ENCODE data around the gene ARHGEF16. TPM values are rescaled to one million over a fixed set of nuclear protein-coding genes. Genes with fewer than 3 reads are reported as not detected.

ARHGEF16 gene
- polyA plus RNA-seq (ENCODE audit: insufficient read length in 4 of 4), result 10 to 100 TPM in 3 of 4 donors, under 1 TPM in 1; 0.53 to 23.1 (median 15.4) TPM

DNA sequence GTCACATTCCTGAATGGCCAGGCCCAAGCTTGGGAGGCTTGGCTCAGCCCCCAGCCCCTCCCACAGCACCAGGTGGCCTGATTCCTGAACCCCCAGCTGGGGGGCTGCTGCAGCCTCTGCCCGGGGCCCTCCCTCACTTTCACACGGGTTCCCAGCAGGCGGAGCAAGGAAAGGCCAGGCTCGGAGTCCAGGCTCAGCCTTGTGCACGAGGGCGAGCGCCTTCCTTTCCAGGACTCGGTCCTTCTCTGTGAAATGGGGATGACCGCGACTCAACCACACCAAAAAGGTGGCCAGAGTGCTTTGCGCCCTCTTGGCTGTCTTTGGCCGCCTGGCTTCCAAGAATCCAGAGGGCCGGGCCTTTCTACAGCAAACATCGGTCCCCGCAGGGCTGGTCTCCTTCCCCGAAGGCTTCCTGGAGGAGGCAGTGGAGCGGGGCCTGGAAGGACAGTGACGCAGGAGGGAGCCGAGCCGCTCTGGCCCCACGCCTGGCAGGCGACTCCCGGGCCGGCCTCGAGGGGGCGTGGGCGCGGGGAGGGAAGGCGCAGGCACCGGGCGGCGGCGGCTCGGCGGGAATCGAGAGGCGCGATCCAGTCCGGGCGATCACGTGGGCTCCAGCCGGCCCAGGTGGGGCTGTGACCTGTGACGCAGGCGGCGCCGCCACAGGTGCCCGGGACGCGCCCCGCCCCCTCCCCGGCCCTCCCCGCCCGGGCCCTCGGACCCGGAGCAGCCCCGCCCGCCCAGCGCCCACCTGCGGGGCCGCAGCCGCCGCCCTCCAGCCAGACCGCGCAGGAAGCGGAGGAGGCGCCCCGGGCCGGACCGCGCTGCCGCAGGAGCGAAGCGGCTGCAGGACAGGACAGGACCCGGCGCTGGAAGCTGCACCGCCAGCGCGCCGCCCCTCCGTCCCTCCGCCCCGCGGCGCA lies at the start of gene ARHGEF16:
Gene ARHGEF16 (plus strand): TSS at position 775 of the 920 bp plus-strand sequence. CDS start 8,420 bp downstream, outside the sequence.
- DNase-seq (ENCODE audit: low read depth in 4 of 4, low spot score in 3 of 4), result no peak

DNA sequence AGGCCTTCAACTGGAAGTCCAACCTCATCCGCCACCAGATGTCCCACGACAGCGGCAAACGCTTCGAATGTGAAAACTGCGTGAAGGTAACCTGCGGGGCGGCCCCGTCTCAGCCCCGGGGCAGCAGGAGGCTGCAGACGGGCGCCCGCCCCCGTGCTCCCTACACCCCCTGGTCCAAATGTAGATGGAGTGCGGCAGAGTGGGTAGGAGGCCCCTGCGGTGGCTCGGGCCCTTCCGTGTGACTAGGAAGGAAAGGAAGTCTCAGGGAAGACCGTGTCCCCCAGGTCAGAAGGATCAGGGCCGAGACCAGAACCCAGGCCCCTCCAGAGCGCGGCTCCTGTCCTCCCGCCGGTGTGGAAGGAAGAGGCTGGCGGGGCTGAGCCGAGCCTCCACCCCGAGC lies 49.7 kb upstream of the ARHGEF16 start:
- DNase-seq (ENCODE audit: low read depth in 4 of 4, low spot score in 3 of 4), result no peak

DNA sequence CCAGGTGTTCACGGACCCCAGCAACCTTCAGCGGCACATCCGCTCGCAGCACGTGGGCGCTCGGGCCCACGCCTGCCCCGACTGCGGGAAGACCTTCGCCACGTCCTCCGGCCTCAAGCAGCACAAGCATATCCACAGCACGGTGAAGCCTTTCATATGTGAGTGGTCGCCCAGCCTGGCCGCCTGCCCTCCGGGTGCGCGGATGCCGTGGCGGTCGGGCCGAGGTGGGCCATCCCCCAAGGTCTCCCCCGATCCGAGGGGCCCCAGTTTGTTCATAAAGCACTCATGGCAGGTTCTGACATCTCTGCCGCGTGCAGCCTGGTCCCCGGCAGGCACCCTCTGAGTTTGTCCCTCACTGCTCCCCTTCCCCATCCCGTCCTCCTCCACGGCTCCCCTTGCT lies 49.0 kb upstream of the ARHGEF16 start:
- DNase-seq (ENCODE audit: low read depth in 4 of 4, low spot score in 3 of 4), result no peak

DNA sequence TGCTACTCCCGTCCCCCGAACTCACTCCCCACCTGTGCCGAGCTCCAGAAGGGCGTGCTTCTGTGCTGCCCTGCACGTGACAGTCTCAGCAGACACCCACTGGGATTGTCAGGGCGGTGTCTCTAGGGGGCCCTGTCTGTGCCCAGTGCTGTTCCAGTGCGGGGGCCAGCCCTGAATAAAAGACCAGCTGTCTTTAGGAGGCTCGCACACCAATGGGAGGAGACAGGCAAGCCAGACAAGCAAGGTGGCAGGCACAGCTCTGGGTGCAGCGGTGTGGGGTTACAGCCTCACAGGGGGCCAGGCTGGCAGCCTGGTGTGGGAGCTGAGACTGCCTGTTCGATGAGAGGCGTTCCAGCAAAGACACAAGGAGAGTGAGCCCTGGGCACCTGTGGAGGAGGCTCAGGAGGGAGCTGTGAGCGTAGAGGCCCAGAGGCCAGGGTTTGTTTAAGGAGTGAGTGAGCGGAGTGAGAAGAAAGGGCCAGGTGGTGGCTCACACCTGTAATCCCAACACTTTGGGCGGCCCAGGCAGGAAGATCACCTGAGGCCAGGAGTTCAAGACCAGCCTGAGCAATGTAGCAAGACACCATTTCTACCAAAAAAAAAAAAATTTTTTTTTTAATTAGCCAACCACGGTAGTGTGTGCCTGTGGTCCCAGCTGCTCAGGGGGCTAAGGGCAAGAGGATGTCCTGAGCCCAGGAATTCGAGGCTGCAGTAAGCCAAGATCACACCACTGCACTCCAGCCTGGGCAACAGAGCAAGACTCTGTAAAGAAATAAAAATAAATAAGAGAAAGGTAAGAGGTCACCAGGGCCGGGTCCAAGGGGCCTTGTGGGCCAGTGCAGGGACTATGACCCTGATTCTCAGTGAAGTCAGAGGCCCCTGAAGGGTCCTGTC lies 48.2 kb upstream of the ARHGEF16 start:
- no peak for DNase-seq (ENCODE audit: low read depth in 4 of 4, low spot score in 3 of 4)

GRCh38 chr1:3407021-3407420 lies 47.4 kb upstream of the ARHGEF16 start:
- DNase-seq (ENCODE audit: low read depth in 4 of 4, low spot score in 3 of 4), result no peak

DNA sequence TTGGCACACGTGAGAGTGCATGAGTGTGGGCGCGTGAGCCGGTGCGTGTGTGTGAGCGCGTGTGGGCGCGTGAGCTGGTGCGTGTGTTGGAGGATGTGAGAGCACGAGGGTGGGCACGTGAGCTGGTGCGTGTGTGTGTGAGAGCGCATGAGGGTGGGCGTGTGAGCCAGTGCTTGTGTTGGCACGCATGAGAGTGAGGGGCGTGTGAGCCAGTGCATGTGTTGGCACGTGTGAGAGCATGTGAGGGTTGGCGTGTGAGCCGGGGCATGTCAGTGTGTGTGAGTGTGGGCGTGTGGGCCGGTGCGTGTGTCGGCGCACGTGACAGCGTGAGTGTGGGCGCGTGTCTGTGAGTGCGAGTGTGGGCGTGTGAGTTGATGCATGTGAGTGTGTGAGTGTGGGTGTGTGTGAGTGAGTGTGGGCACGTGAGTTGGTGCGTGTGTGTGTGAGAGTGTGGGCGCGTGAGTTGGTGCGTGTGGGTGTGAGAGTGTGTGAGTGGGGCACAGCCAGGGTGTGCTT lies 45.7 kb upstream of the ARHGEF16 start:
- no peak for DNase-seq (ENCODE audit: low read depth in 4 of 4, low spot score in 3 of 4)

DNA sequence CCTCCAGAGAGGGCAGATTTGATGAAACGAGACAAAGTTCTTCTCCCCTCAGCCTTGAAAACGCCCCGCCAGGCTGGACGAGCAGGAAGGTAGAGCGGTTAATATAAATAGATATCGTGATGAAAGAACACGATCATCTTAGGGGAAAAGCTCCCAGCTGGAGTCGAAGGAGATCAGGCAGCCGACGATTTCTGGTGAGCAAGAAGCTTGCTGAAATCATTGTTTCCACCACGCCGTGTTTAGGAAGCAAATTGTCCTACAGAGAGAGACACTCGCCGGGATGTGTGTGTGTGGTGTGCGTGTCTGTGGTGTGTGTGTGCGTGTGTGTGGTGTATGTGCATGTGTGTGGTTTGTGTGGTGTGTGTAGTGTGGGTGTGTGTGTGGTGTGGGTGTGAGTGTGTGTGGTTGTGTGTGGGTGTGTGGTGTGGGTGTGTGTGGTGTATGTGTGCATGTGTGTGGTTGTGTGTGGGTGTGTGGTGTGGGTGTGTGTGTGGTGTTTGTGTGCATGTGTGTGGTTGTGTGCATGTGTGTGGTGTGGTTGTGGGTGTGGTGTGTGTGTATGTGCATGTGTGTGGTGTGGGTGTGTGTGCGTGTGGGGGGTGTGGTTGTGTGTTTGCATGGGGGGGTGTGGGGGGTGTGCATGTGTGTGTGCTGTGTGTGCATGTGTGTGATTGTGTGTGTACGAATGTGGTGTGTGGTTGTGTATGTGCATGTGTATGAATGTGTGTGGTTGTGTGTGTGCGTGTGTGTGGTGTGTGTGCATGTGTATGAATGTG lies 44.9 kb upstream of the ARHGEF16 start:
- no peak for DNase-seq (ENCODE audit: low read depth in 4 of 4, low spot score in 3 of 4)

GRCh38 chr1:3410142-3410925 lies 44.1 kb upstream of the ARHGEF16 start:
- no peak for DNase-seq (ENCODE audit: low read depth in 4 of 4, low spot score in 3 of 4)

DNA sequence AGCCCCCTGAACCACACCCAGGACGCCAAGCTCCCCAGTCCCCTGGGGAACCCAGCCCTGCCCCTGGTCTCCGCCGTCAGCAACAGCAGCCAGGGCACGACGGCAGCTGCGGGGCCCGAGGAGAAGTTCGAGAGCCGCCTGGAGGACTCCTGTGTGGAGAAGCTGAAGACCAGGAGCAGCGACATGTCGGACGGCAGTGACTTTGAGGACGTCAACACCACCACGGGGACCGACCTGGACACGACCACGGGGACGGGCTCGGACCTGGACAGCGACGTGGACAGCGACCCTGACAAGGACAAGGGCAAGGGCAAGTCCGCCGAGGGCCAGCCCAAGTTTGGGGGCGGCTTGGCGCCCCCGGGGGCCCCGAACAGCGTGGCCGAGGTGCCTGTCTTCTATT lies 42.7 kb upstream of the ARHGEF16 start:
- no peak for DNase-seq (ENCODE audit: low read depth in 4 of 4, low spot score in 3 of 4)

DNA sequence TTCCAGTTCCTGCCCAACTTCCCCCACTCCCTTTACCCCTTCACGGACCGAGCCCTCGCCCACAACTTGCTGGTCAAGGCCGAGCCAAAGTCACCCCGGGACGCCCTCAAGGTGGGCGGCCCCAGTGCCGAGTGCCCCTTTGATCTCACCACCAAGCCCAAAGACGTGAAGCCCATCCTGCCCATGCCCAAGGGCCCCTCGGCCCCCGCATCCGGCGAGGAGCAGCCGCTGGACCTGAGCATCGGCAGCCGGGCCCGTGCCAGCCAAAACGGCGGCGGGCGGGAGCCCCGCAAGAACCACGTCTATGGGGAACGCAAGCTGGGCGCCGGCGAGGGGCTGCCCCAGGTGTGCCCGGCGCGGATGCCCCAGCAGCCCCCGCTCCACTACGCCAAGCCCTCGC lies 42.1 kb upstream of the ARHGEF16 start:
- no peak for DNase-seq (ENCODE audit: low read depth in 4 of 4, low spot score in 3 of 4)

- no peak for DNase-seq (ENCODE audit: low read depth in 4 of 4, low spot score in 3 of 4)
These were observed 40.3 kb upstream of the ARHGEF16 start for GRCh38 chr1:3413975-3414710.

GRCh38 chr1:3415260-3416090 lies 39.0 kb upstream of the ARHGEF16 start:
- DNase-seq (ENCODE audit: low read depth in 4 of 4, low spot score in 3 of 4), result no peak

DNA sequence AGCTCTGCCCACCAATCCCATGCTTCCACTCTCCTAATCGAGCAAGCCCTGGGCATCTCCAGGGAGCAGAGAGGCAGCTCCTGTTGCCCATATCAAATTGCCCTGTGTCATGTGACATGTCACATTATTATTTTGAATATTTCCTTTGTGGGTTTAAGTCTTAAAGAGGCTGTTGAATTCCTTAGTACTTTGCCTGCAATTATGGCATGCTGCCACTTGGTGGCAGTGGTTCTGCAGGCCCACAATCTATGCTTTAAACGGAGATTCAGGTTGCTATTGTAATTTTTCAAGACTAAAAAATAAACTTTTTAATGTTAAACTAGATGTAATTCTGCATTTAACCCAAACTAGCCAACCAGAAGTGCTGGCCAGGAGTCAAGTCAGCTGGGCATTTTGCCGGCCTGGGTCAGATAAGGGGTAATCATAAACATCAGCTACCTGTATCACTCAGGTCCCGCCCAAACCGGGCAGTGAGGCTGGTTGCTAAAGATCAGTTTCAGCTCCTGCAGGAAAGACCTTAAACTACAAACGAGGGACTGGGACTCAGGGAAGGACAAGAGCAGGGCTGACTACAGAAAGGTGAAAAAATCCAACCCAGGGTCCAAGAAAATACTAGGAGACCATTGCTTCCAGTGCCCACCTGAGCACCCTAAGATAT lies 37.3 kb upstream of the ARHGEF16 start:
- DNase-seq (ENCODE audit: low read depth in 4 of 4, low spot score in 3 of 4), result no peak

- no peak for DNase-seq (ENCODE audit: low read depth in 4 of 4, low spot score in 3 of 4)
These were observed 36.5 kb upstream of the ARHGEF16 start for GRCh38 chr1:3417934-3418333.

DNA sequence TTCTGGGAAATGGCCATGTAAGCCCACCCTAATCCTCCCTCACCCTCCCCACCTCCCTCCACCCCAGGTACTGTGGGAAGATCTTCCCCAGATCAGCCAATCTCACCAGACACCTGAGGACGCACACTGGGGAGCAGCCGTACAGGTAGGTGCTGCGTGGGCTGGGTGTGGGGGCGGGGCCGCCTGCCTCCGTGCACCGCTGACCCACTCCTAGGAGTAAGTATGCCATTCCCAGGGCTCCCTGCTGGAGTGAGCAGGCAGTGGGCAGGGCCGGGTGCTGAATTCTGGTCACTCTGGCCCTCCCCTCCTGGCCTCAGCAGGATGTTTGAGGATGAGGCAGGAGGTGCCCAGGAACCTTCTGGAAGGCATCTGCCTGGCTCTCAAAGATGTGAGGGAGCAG lies 35.9 kb upstream of the ARHGEF16 start:
- DNase-seq (ENCODE audit: low read depth in 4 of 4, low spot score in 3 of 4), result no peak

DNA sequence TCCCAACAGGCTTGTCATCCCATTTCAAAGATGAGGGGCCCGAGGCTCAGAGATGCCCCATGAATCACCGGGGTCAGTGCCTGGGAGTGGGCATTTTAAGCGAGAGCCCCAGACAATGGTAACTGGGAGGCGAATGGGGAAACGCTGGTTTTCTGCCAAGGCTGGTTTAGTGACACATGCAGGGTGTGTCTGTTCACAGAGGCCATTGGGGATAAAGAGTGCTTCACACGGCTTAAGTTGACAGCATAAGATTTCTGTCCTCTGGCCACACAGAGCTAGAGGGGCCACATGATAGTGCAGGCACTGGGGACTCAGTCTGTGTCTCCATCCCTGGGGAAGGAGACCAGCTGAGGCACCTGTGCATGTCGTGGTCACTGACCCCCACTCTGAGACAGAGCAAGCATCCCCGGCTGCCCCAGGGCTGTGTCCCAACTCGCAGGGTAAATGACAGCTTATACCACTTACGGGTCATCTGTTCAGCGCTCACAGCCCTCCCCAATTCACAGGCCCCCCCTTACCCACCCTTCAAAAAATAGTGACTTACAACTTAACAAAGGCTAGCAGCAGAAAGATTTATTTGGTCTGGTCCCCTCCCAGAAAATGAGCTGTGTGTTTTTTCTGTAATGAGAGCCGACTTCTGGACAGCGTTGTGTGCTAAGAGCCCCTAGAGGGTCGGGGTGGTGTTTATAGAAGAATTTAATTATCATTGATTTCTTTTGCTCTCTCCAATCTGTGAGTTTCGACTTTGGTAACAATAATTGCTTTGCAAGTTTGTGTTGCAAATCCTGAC lies 34.9 kb upstream of the ARHGEF16 start:
- no peak for DNase-seq (ENCODE audit: low read depth in 4 of 4, low spot score in 3 of 4)

All from left renal pelvis (tissue), 4 donors.